Erythroblast (primary cell): ENCODE data around the gene CALM1.

ENCODE experiments used
- GATA1 ChIP-seq: IDR thresholded peaks from 2 replicates; pipeline ENCODE4 v1.6.1; 2011; ENCODE audit warnings: low read depth, mild to moderate bottlenecking, control low read depth, low read length, moderate library complexity
- POLR2A ChIP-seq: IDR thresholded peaks from 2 replicates; pipeline ENCODE4 v1.6.1; 2011; ENCODE audit warnings: mild to moderate bottlenecking, low read length

DNA sequence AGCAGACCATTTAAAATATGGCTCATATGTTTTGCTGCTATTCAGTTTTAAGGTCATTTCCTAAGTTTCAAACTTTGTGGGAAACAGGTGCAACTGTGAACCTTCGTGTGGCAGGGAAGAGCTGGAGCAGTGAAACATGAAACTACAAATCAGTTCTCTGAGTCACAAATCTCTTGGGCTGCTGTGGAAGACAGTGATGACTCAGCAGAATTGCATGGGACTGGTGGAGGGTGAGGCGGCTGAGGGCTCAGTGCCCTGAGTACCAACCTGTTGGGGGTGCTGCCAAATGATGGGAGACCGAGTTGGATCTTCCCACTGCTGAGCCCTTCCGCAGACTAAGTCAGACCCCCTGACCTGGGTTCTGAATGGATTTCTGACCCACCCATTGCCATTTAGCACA lies 8.4 kb upstream of the CALM1 start:
- no peak for TF ChIP-seq POLR2A
- no peak for TF ChIP-seq GATA1
